Retina (tissue), 1 donor: Measurements from ENCODE around the gene SURF4.
"Not testable (repeated sequence)": the region's sequence is repeated elsewhere in the genome, so short reads cannot be mapped to it uniquely, and the experiment has no call there.

ENCODE experiments used
- DNase-seq: peaks from one replicate; pipeline ENCODE4 v3.0.0-alpha.2; 2016

SURF4 gene

GRCh38 chr9:133331641-133332380, 44.0 kb downstream of the SURF4 start:
- no peak for DNase-seq

- no peak for DNase-seq
These were observed 44.6 kb downstream of the SURF4 start for GRCh38 chr9:133331221-133331620.

- DNase-seq, result not testable (repeated sequence)
These were observed 46.3 kb downstream of the SURF4 start for GRCh38 chr9:133329306-133330156.

GRCh38 chr9:133327834-133328484, 47.9 kb downstream of the SURF4 start:
- no peak for DNase-seq

GRCh38 chr9:133327021-133327420, 48.8 kb downstream of the SURF4 start:
- DNase-seq, result not testable (repeated sequence)

GRCh38 chr9:133323991-133324703, 51.7 kb downstream of the SURF4 start:
- no peak for DNase-seq

GRCh38 chr9:133323211-133323610, 52.6 kb downstream of the SURF4 start:
- DNase-seq, result no peak

GRCh38 chr9:133322701-133323100, 53.2 kb downstream of the SURF4 start:
- no peak for DNase-seq

GRCh38 chr9:133321411-133321935, 54.4 kb downstream of the SURF4 start:
- DNase-seq, result no peak

GRCh38 chr9:133320421-133320881, 55.4 kb downstream of the SURF4 start:
- DNase-seq, result no peak

GRCh38 chr9:133317551-133317950, 58.3 kb downstream of the SURF4 start:
- not testable (repeated sequence) for DNase-seq

GRCh38 chr9:133315997-133316396, 59.9 kb downstream of the SURF4 start:
- no peak for DNase-seq
